Esophagus mucosa (tissue), 1 donor: Measurements from ENCODE around the gene MPPED1. TPM values are rescaled to one million over a fixed set of nuclear protein-coding genes. Genes with fewer than 3 reads are reported as not detected.

Experiments used
- ATAC-seq: fragments of 200-7000 bp; cut with Tn5 transposase; one replicate; pipeline ENCODE4 v1.9.1; 2020
- total RNA-seq: library from RNA; stranded (reverse); gene quantifications from one replicate; pipeline ENCODE4 v1.2.4, GENCODE V29; 2023
- donor health status: DM: yes; HTN: yes; CAD: no.

The MPPED1 gene
- total RNA-seq, 1 donor from 2014 or later: not detected

- no peak for ATAC-seq
These were observed 132.5 kb downstream of the MPPED1 start for GRCh38 chr22:43544289-43544673.

- ATAC-seq: no peak
These were observed 134.4 kb downstream of the MPPED1 start for GRCh38 chr22:43546186-43546585.

GRCh38 chr22:43550024-43550620 lies 138.3 kb downstream of the MPPED1 start:
- ATAC-seq: no peak

GRCh38 chr22:43550672-43551071 lies 138.9 kb downstream of the MPPED1 start:
- no peak for ATAC-seq

- no peak for ATAC-seq
These were observed 141.8 kb downstream of the MPPED1 start for GRCh38 chr22:43553451-43554258.

GRCh38 chr22:43554259-43554636 lies 142.4 kb downstream of the MPPED1 start:
- no peak for ATAC-seq

GRCh38 chr22:43554694-43555365 lies 143.0 kb downstream of the MPPED1 start:
- ATAC-seq: no peak

GRCh38 chr22:43555561-43556515 lies 144.0 kb downstream of the MPPED1 start:
- no peak for ATAC-seq

Other genes with a start within 250 kb of the MPPED1 start
- gene TTLL12, start 224.9 kb upstream of the MPPED1 start, total RNA-seq: 120 TPM
- 0.80 TPM for gene SCUBE1, start 68.6 kb upstream of the MPPED1 start, total RNA-seq